ENCODE measurements around the gene MCFD2.

DNA sequence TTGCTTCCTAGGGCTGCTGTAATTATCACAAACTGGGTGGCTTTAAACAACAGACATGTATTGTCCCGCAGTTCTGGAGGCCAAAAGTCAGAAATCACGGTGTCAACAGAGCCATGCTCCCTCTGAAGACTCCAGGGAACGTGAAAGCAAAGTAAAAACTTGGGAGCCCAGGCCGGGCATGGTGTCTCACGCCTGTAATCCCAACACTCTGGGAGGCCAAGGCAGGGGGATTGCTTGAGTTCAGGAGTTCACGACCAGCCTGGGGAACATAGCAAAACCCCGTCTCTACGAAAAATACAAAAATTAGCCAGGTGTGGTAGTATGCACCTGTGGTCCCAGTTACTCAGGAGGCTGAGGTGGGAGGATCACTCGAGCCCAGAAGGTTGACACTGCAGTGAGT lies 63.5 kb downstream of the MCFD2 start:
- TF ChIP-seq, protein P1, sequence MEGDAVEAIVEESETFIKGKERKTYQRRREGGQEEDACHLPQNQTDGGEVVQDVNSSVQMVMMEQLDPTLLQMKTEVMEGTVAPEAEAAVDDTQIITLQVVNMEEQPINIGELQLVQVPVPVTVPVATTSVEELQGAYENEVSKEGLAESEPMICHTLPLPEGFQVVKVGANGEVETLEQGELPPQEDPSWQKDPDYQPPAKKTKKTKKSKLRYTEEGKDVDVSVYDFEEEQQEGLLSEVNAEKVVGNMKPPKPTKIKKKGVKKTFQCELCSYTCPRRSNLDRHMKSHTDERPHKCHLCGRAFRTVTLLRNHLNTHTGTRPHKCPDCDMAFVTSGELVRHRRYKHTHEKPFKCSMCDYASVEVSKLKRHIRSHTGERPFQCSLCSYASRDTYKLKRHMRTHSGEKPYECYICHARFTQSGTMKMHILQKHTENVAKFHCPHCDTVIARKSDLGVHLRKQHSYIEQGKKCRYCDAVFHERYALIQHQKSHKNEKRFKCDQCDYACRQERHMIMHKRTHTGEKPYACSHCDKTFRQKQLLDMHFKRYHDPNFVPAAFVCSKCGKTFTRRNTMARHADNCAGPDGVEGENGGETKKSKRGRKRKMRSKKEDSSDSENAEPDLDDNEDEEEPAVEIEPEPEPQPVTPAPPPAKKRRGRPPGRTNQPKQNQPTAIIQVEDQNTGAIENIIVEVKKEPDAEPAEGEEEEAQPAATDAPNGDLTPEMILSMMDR (conservative IDR thresholded peaks at IDR 0.05; ENCODE audit: low read length), result no peak
- no peak for TF ChIP-seq EZH2phosphoT487 (IDR thresholded peaks at IDR 0.05; ENCODE audit: borderline replicate concordance, low read depth, low read length)
